Stimulated activated CD8-positive, alpha-beta memory T cell treated with anti-CD3 and anti-CD28 coated beads, Interleukin-7, amount 100 ng/mL, for 1 hour (primary cell): ENCODE data around the gene NRL.
"Not testable (repeated sequence)": the region's sequence is repeated elsewhere in the genome, so short reads cannot be mapped to it uniquely, and the experiment has no call there.

Experiments
- DNase-seq, 2 donors: peaks; one replicate each; pipeline ENCODE4 v3.0.0-alpha.2; 2020; ENCODE audit warnings: low read depth in 2 of 2

The NRL gene

DNA sequence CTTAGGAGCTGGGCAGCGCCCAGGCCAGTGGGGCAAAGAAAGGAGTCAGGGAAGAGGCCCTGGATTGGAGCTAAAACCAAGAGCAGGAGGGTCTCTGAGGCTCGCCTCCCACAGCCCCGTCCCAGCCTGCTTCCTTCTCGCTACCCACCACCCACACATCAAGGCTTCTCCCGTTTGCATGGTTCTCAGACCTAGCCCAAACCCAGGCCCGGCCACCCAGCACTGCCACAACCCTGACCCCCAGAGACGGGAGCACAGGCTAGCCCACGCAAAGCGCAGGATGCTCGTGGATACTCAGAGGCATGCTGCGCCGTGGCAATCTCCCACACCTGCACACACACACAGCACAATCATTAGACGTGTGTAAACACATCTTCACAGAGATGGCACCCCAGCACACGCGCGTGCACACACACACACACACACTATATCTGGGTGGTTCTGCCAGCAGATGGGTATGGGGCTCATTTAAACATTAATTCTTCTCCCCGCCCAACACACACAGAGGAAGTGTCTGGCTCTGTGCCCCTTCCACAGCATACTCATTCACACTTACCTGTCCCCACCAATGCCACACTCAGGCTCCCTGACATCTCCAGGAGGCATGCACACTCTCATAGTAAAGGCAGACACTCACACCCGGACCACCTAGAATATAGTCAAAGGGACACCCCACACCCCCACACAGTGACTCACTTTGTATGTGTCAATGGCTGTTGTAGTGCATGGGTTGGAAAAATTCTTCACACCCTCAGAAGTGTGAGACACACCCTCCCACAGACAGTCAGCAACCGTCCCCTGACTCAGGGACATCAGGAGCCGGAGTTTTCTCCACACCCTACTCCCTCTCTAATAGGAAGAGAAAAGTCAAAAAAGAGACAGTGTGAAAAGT, 61.8 kb downstream of the NRL start:
- DNase-seq: peak in 1 of 2 donors; percentile 25

DNA sequence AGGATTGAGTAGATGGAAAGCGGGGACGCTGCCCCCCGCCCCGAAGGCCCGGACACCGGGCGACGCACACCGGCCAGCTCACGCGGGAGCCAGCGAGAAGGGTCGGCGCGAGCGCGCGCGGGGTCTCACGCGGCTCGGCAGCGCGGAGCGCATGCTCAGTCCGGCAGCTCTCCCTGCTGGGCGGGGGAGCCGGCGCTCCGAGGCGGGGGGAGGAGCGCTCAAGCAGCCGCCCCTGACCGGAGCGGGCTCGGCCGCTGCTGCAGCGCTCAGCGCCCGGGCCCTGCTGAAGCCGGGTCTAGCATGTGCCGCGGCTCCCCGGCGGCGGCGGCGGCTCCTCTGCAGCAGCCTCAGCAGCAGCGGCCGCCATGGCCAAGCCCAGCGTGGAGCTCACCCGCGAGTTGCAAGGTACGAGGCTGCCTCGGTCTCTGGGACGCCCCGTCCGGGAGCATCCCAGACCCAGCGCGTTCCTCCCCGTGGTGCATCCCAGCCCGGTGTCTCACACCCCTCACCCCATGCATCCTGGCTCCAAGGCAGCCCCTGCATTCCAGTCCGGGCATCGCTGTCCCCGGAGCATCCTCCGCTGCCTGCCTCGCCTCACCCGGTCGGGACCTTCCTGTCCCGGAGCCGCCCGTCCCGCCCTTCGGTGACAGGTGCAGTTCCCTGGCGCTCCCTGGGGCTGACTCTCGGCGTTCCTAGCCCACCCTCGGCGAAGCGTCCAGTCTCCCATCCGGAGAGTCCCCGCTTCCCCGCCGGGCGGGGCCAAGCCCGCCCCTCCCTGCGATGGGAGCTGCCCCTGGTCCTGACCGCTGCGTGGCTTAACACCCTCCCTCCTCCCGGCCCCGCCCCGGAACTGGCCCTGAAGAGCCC, 62.7 kb downstream of the NRL start, which contains the start of gene CARMIL3:
CARMIL3 (plus strand) TSS at position 221 of the 867 bp plus-strand sequence; CDS start at position 366, 145 bp downstream.
- peak; percentile 19 to 23 for DNase-seq

GRCh38 chr14:24051176-24051788, 63.5 kb downstream of the NRL start:
- DNase-seq: no peak

DNA sequence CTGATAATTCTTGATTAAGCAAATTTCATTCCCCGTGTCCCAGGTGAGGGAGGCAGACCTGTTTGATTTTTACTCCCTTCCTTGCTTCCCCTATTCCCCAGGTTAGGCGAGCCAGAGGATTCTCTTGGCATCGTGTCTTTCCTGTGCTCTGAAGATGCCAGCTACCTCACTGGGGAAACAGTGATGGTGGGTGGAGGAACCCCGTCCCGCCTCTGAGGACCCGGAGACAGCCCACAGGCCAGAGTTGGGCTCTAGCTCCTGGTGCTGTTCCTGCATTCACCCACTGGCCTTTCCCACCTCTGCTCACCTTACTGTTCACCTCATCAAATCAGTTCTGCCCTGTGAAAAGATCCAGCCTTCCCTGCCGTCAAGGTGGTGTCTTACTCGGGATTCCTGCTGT, 64.0 kb downstream of the NRL start:
- DNase-seq: not testable (repeated sequence)

GRCh38 chr14:24049002-24049401, 65.7 kb downstream of the NRL start:
- not testable (repeated sequence) for DNase-seq

DNA sequence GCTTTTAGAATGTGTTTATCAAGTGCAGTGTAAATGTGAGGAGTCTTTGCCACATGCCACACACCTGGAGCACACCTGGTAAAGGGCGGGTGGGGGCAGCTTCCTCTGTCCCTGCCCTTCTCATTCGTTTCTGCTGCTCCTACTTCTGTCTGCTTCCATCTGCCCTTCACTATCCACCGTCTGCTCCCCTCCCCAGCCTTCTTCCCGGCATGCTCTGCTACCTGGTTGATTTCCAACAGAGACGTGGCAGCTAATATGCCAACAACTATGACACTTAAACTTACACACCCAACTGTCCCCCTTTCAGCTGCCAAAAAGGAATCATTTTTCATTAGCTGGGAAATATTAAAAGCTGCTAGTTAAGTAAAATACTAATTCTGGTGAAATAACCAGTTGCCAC, 72.0 kb downstream of the NRL start:
- DNase-seq: no peak

- no peak for DNase-seq
Observed at GRCh38 chr14:24040692-24041091, 74.1 kb downstream of the NRL start.

DNA sequence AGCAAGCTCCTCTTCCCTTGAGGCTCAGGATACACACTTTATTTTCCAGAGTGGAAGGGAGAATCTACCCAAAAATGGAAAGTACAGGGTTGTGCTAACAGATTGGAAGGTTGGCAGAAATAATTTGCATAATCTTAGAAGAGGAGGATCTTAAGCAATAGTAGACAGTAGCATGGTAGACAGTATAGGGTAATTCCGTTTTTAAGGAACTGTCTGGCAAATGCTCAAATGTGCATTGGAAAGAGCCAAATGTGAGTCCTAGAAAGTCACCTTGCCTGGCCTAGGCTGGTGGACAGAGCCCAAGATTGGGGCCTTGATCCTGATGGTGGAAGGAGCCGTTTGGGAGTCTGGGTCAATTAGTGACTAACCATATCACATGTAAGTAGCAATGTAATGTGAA, 76.1 kb downstream of the NRL start:
- DNase-seq: no peak

- DNase-seq: no peak
Observed at GRCh38 chr14:24037658-24038037, 77.1 kb downstream of the NRL start.

DNA sequence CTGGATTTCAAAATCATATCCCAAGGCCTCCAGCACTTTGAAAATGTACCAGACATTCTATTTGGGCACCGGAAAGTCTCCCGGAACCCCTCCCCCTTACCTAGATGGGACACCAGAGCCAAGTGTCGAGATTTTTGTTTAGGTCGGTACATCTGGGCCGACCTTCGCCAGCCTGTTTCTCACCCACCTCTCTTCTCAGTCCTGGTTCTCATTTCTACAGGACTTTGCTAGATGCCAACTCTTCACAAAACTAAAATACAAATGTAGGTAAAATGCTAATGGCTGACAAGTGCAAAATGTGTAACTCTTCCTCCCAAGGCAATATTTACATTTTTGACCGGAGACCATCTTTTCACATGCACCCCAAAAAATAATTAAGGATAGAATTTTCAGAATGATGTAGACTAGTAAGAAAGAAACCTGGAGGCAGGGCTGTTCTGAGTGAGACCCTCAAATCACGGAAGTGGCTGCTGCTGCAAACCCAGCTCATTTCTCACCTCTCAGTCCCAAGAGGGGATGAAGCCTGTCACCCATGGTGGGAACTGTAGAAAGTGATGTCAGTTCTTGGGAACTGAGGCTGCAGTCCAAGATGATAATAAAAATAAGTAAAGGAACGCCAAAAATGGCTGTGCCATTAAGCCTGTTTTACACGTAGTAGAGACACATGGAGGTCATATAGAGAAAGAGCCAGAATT, 77.6 kb downstream of the NRL start:
- not testable (repeated sequence) for DNase-seq

- DNase-seq: peak; percentile 19 to 45
Observed at GRCh38 chr14:24036169-24036962, 78.4 kb downstream of the NRL start.

- not testable (repeated sequence) for DNase-seq
Observed at GRCh38 chr14:24035769-24036168, 79.0 kb downstream of the NRL start.

DNA sequence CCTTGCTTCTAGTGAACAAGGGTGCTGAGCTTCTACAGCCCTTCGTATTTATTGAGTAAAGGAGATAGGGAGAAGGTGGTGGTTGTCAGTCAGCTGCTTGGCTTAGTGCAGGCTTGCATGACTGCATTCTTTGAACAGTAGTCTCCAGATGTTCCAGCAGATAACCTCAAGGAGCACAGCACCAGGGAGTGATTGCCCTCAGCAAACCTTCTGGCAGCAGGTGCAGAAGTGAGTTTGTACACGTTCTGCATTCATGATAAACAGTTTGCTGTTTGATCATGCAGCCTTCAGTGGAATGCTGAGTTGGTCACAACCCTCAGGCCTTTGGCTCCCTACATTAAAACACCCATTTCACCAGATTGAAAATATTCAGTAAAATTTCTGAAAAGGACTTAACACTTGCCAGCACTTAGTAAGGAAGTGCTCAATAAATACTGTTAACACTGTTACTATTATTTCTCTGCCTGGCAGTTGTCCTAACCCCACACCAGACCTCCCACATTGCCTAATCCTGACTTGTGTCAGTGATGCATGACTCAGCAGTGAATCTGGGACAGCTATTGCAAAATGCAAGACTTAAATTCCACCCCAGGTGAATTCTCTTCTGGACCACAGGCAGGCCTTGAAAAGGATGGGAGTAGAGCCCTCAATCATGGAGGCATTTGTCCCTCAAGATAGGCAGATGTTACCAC, 81.9 kb downstream of the NRL start:
- DNase-seq: no peak

DNA sequence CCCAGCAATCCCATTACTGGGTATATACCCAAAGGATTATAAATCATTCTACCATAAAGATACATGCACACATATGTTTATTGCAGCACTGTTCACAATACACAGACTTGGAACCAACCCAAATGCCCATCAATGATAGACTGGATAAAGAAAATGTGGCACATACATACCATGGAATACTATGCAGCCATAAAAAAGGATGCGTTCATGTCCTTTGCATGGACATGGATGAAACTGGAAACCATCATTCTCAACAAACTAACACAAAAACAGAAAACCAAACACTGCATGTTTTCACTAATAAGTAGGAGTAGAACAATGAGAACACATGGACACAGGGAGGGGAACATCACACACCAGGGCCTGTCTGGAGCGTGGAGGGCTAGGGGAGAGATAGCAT, 83.4 kb downstream of the NRL start:
- not testable (repeated sequence) for DNase-seq

GRCh38 chr14:24029687-24030086, 85.1 kb downstream of the NRL start:
- DNase-seq: not testable (repeated sequence)
